ENCODE measurements around the gene CDS1.

DNA sequence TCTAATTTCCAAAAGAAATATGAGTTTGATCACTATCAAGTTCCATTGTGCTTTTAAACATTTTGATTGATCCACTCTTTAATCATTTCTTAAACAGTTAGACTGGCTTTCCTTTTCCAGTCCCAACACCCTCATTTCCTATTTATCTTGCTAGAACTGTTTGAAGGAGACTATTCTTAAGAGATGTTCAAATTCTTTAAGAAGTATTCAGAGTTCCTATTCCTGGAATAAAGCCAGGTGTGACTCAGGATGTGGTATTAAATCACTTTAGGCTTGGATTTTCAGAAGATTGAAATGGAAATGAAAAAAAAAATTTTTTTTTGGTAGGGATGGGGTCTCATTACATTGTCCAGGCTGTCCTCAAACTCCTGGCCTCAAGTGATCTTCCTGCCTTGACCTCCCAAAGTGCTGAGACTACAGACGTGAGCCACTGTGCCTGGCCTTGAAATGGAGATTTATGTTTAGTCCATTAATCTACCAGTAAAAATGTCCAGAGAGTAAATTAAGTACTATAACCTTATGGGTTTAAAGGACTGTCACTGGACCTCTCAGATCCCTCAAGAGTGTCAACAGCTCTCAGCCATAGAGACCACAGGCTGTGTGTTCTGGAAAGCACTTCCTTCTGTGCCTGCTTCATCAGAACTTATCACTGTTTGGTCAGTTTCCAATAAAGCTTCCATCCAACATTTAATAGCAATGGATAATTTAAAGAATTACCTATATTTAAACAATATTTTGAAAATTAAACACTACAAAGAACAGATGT, 90.7 kb downstream of the CDS1 start:
- no peak for TF ChIP-seq POLR2A (IDR thresholded peaks at IDR 0.05)
- TF ChIP-seq, protein P1, sequence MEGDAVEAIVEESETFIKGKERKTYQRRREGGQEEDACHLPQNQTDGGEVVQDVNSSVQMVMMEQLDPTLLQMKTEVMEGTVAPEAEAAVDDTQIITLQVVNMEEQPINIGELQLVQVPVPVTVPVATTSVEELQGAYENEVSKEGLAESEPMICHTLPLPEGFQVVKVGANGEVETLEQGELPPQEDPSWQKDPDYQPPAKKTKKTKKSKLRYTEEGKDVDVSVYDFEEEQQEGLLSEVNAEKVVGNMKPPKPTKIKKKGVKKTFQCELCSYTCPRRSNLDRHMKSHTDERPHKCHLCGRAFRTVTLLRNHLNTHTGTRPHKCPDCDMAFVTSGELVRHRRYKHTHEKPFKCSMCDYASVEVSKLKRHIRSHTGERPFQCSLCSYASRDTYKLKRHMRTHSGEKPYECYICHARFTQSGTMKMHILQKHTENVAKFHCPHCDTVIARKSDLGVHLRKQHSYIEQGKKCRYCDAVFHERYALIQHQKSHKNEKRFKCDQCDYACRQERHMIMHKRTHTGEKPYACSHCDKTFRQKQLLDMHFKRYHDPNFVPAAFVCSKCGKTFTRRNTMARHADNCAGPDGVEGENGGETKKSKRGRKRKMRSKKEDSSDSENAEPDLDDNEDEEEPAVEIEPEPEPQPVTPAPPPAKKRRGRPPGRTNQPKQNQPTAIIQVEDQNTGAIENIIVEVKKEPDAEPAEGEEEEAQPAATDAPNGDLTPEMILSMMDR (IDR thresholded peaks at IDR 0.05), result no peak

Measured in uterus (tissue), 2 donors.